ENCODE measurements around the gene ANO2. TPM values are rescaled to one million over a fixed set of nuclear protein-coding genes. Genes with fewer than 3 reads are reported as not detected.

The ANO2 gene
- total RNA-seq, 4 donors from 2014 or later = 4.0 to 17.9 (median 5.1) TPM

DNA sequence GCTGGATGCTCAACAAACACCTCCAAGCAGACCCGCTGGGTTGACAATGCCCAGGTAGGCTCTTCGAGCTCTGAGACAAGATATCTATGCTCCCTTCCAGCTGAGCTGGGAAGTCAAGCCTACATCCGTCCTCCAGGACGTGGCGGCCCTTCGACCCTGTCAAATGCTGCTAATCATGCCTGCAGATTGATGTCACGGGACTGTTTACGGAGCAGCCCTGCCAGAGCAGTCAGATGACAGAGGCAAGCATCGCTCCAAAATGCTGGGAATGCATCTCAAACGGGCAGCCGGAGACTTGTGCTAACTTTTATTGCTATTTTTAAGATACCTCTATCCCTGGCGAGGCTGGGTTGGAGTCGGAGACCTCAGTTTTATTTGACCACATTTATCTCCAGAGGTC, 373.9 kb downstream of the ANO2 start:
- Histone ChIP-seq H3K36me3 (peaks cover 0 to 14% (median 0%) of the 10 kb centered on the region in 4 donors), H3K27ac (replicated peaks in 1 of 4) (no peak overlapping the region), H3K27me3 (peaks cover 0 to 14% (median 0%) of the 10 kb centered on the region in 4 donors), H3K4me1 (peaks cover 0 to 12% (median 7%) of the 10 kb centered on the region in 4 donors), H3K9me3 (no peaks in the 10 kb centered on the region), H3K4me3 (no peak overlapping the region)
- intact Hi-C loops (cut with DNase I) = no loop called here
- TF ChIP-seq POLR2AphosphoS5 (IDR thresholded peaks at IDR 0.05) (no peak), CTCF (IDR thresholded peaks at IDR 0.05) (no peak), EP300 (IDR thresholded peaks at IDR 0.05) (no peak), POLR2A (IDR thresholded peaks at IDR 0.05; ENCODE audit: low read depth) (no peak)
- 83% methylated on average over 12 of the region's 13 CpGs for WGBS
- no peak for DNase-seq (ENCODE audit: extremely low spot score)

GRCh38 chr12:5570416-5570815, 374.6 kb downstream of the ANO2 start:
- intact Hi-C loops (cut with DNase I) = no loop called here
- H3K36me3 ChIP-seq = peaks cover 0 to 15% (median 0%) of the 10 kb centered on the region in 4 donors
- no peak for TF ChIP-seq POLR2AphosphoS5 (IDR thresholded peaks at IDR 0.05)
- H3K4me1 ChIP-seq = peaks cover 0 to 12% (median 4%) of the 10 kb centered on the region in 4 donors
- H3K9me3 ChIP-seq = no peaks in the 10 kb centered on the region
- peaks cover 0 to 21% (median 0%) of the 10 kb centered on the region in 4 donors for H3K27me3 ChIP-seq
- no peak for DNase-seq (ENCODE audit: extremely low spot score)
- H3K4me3 ChIP-seq = no peak overlapping the region
- 31% methylated on average over 1 of the region's 1 CpG for WGBS
- no peak overlapping the region for H3K27ac ChIP-seq (replicated peaks in 1 of 4)

DNA sequence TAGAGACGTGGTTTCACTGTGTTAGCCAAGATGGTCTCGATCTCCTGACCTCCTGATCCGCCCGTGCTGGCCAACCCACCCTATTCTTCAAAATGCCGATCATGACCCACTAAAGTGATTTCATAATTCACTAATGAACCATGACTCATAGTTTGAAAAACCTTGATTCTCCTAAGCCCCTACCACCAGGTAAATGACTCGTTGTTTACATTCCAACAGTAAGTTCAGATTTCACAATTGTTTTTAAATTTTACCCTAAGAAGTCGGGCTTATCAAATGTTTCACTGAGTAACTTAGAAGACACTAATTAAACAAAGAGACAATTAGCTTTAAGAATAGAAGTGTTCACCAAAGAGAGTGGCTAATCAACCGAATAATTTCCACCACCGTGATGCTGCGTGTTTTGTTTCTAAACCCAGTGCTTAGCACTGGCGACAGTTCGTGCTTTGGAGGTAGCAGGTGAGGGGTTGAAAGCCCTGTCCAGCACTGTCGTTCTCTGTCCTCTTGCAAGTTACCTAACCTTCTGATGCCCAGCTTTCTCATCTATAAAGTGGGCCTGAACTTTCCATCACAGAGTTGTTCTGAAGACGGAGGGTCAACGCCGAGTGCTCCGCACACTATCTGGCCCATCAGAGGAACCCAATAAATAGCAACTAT, 376.6 kb downstream of the ANO2 start:
- Histone ChIP-seq H3K36me3 (peaks cover 0 to 33% (median 0%) of the 10 kb centered on the region in 4 donors), H3K27ac (replicated peaks in 1 of 4) (no peak overlapping the region), H3K4me3 (no peak overlapping the region), H3K9me3 (no peaks in the 10 kb centered on the region), H3K4me1 (peaks cover 0 to 12% (median 4%) of the 10 kb centered on the region in 4 donors), H3K27me3 (peaks cover 0 to 34% (median 0%) of the 10 kb centered on the region in 4 donors)
- intact Hi-C loops (cut with DNase I) = no loop called here
- TF ChIP-seq CTCF (IDR thresholded peaks at IDR 0.05) (no peak), EP300 (IDR thresholded peaks at IDR 0.05) (no peak), POLR2A (IDR thresholded peaks at IDR 0.05; ENCODE audit: low read depth) (no peak), POLR2AphosphoS5 (IDR thresholded peaks at IDR 0.05) (no peak)
- DNase-seq (ENCODE audit: extremely low spot score) = no peak
- WGBS = 83% methylated on average over 17 of the region's 17 CpGs

DNA sequence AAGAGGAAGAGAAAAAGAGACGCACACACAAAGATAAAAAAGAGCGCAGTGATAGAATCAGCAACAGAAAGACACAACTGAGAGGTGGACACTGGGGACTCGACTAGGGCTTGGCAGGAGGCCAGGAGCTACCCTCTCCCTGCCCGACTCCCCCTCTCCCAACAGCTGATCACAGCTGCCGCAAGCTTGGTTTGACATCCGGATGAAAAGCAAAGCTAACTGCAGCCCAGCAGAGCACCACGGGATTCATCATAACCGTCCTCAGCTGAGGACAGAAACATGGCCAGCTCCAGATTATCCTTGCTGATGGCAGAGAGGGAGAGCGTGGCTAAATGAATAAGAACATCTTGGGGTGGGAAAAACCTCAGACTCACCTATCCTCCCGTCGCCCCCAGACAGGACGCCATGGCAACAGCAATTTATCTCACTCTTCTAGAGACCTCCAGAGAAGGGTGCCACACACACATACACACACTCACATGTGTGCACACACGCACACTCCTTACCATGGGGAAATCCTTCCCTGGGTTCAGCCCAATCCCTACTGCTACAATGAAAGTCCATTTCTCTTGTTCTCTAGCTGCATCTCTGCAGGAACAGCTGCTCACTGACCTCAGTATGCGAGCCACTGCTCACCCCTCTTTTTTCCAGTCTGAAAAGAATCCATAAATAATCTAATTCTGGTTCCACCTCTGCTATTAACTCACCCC, 377.9 kb downstream of the ANO2 start:
- intact Hi-C loops (cut with DNase I) = no loop called here
- TF ChIP-seq CTCF (IDR thresholded peaks at IDR 0.05) (no peak), POLR2A (IDR thresholded peaks at IDR 0.05; ENCODE audit: low read depth) (no peak)
- H3K27ac ChIP-seq (replicated peaks in 1 of 4) = no peak overlapping the region
- WGBS = 33% methylated on average over 13 of the region's 14 CpGs
- H3K4me1 ChIP-seq = peaks cover 0 to 12% (median 4%) of the 10 kb centered on the region in 4 donors
- no peaks in the 10 kb centered on the region for H3K9me3 ChIP-seq
- DNase-seq (ENCODE audit: extremely low spot score) = no peak
- peaks cover 0 to 40% (median 0%) of the 10 kb centered on the region in 4 donors for H3K36me3 ChIP-seq
- no peak overlapping the region for H3K4me3 ChIP-seq
- peaks cover 0 to 28% (median 0%) of the 10 kb centered on the region in 4 donors for H3K27me3 ChIP-seq

GRCh38 chr12:5565933-5566599, 379.0 kb downstream of the ANO2 start:
- peaks cover 0 to 12% (median 4%) of the 10 kb centered on the region in 4 donors for H3K4me1 ChIP-seq
- DNase-seq (ENCODE audit: extremely low spot score) = no peak
- intact Hi-C loops (cut with DNase I) = no loop called here
- H3K9me3 ChIP-seq = no peaks in the 10 kb centered on the region
- H3K27me3 ChIP-seq = peaks cover 0 to 28% (median 0%) of the 10 kb centered on the region in 4 donors
- no peak for TF ChIP-seq CTCF (IDR thresholded peaks at IDR 0.05)
- TF ChIP-seq POLR2AphosphoS5 (IDR thresholded peaks at IDR 0.05) = no peak
- TF ChIP-seq POLR2A (IDR thresholded peaks at IDR 0.05; ENCODE audit: low read depth) = no peak
- TF ChIP-seq EP300 (IDR thresholded peaks at IDR 0.05) = no peak
- 81% methylated on average over 3 of the region's 3 CpGs for WGBS
- H3K4me3 ChIP-seq = no peak overlapping the region
- H3K36me3 ChIP-seq = peaks cover 0 to 45% (median 0%) of the 10 kb centered on the region in 4 donors
- no peak overlapping the region for H3K27ac ChIP-seq (replicated peaks in 1 of 4)
